Stimulated activated CD8-positive, alpha-beta memory T cell treated with anti-CD3 and anti-CD28 coated beads, Interleukin-15, amount 100 ng/mL, for 24 hours (primary cell): ENCODE measurements around the gene NEB.
"Not testable (repeated sequence)": the region's sequence is repeated elsewhere in the genome, so short reads cannot be mapped to it uniquely, and the experiment has no call there.

Source experiments
- DNase-seq: peaks from one replicate; pipeline ENCODE4 v3.0.0-alpha.2; 2020; ENCODE audit warnings: low read depth

Gene NEB

GRCh38 chr2:151758744-151759143 is 24.5 kb upstream of the NEB start:
- DNase-seq = no peak

- DNase-seq = no peak
These were observed 23.6 kb upstream of the NEB start for GRCh38 chr2:151757861-151758260.

GRCh38 chr2:151756820-151757219 is 22.5 kb upstream of the NEB start:
- no peak for DNase-seq

GRCh38 chr2:151754253-151754897 is 20.1 kb upstream of the NEB start:
- no peak for DNase-seq

- no peak for DNase-seq
These were observed 19.3 kb upstream of the NEB start for GRCh38 chr2:151753540-151753939.

GRCh38 chr2:151745261-151745660 is 11.0 kb upstream of the NEB start:
- not testable (repeated sequence) for DNase-seq

- no peak for DNase-seq
These were observed 3.9 kb downstream of the NEB start for GRCh38 chr2:151730262-151730975.

GRCh38 chr2:151729837-151730236 is 4.4 kb downstream of the NEB start:
- no peak for DNase-seq

GRCh38 chr2:151729415-151729811 is 4.9 kb downstream of the NEB start:
- no peak for DNase-seq

- DNase-seq = no peak
These were observed 5.4 kb downstream of the NEB start for GRCh38 chr2:151728804-151729414.

- no peak for DNase-seq
These were observed 6.4 kb downstream of the NEB start for GRCh38 chr2:151727593-151728552.

GRCh38 chr2:151721161-151721560 is 13.1 kb downstream of the NEB start:
- DNase-seq = no peak

GRCh38 chr2:151720521-151720920 is 13.8 kb downstream of the NEB start:
- no peak for DNase-seq

- DNase-seq = no peak
These were observed 15.5 kb downstream of the NEB start for GRCh38 chr2:151718796-151719195.

GRCh38 chr2:151718247-151718646 is 16.0 kb downstream of the NEB start:
- no peak for DNase-seq

- DNase-seq = no peak
These were observed 17.6 kb downstream of the NEB start for GRCh38 chr2:151716721-151717120.

GRCh38 chr2:151713291-151713903 is 20.9 kb downstream of the NEB start:
- no peak for DNase-seq

GRCh38 chr2:151711025-151711424 is 23.3 kb downstream of the NEB start:
- no peak for DNase-seq

GRCh38 chr2:151708788-151709187 is 25.5 kb downstream of the NEB start:
- DNase-seq = no peak

- no peak for DNase-seq
These were observed 26.4 kb downstream of the NEB start for GRCh38 chr2:151707857-151708256.

GRCh38 chr2:151704480-151704961 is 29.8 kb downstream of the NEB start:
- not testable (repeated sequence) for DNase-seq

GRCh38 chr2:151698134-151698533 is 36.1 kb downstream of the NEB start:
- not testable (repeated sequence) for DNase-seq
